GM12878 (cell line): ENCODE measurements around the gene PLPPR1. TPM values are rescaled to one million over a fixed set of nuclear protein-coding genes. Genes with fewer than 3 reads are reported as not detected.

Experiments
- ATAC-seq: fragments of 200-7000 bp; cut with Tn5 transposase; 3 replicates; pipeline ENCODE4 v1.9.1; 2020; ENCODE audit warnings: mild to moderate bottlenecking, moderate library complexity
- BruUV-seq: library from RNA; stranded (reverse); fragments of 400-500 nt; replicated peaks from 2 replicates; lab custom pipeline; 2021; lab: Mats Ljungman, UMichigan
- CTCF ChIA-PET: fragments of 300-600 bp; sonication (Branson Sonifier 250); formaldehyde crosslinking; extraction: SDS; loops from one replicate; lab custom pipeline; 2021; ENCODE audit warnings: inconsistent platforms; lab: Yijun Ruan, JAX
- POLR2A ChIA-PET: fragments of 350-600 bp; formaldehyde crosslinking; extraction: SDS; loops from one replicate; lab custom pipeline; 2021; ENCODE audit warnings: inconsistent platforms; lab: Charles Lee
- RAD21 ChIA-PET: fragments of 300-600 bp; sonication (Branson Sonifier 250); formaldehyde crosslinking; loops from one replicate; lab custom pipeline; 2023; ENCODE audit warnings: antibody characterized with exemption; ENCODE audit not compliant: unreplicated experiment; lab: Charles Lee
- SMC1A ChIA-PET: fragments of 300-600 bp; sonication (Branson Sonifier 250); formaldehyde crosslinking; loops from one replicate; lab custom pipeline; 2023; ENCODE audit not compliant: unreplicated experiment, uncharacterized antibody; lab: Charles Lee
- DNase-seq: peaks from one replicate; pipeline ENCODE4 v3.0.0-alpha.2; 2011; ENCODE audit warnings: low read depth, low spot score
- FAIRE-seq: peaks from 3 replicates; lab custom pipeline; 2011; peaks lifted over from hg19 to GRCh38; lab: Jason Lieb, UNC
- H2AFZ ChIP-seq: 2 replicates; pipeline ENCODE4 v1.6.0; 2011; ENCODE audit warnings: low read depth, low read length, control low read depth; ENCODE audit not compliant: control insufficient read depth
- H3K27ac ChIP-seq: 2 replicates; pipeline ENCODE4 v1.5.1; 2011; ENCODE audit warnings: control low read depth; ENCODE audit not compliant: control insufficient read depth, insufficient read depth
- H3K27me3 ChIP-seq, 2 experiments: replicated peaks in 1 of 2; 2 replicates each; pipeline versions ENCODE4 v1.6.0 to v1.6.1; 2011; ENCODE audit warnings: low read length in 1 of 2; ENCODE audit not compliant: control insufficient read depth in 2 of 2, insufficient read depth in 2 of 2
- H3K36me3 ChIP-seq, 2 experiments: 2 replicates each; pipeline ENCODE4 v1.5.1; 2011; ENCODE audit warnings: low read length in 1 of 2; ENCODE audit not compliant: control insufficient read depth in 2 of 2, insufficient read depth in 2 of 2
- H3K4me1 ChIP-seq: 2 replicates; pipeline ENCODE4 v1.6.1; 2011; ENCODE audit warnings: mild to moderate bottlenecking, low read length, moderate library complexity, mixed read lengths; ENCODE audit not compliant: control insufficient read depth, insufficient read depth
- H3K4me2 ChIP-seq: 2 replicates; pipeline ENCODE4 v1.6.0; 2011; ENCODE audit warnings: control low read depth; ENCODE audit not compliant: control insufficient read depth, insufficient read depth
- H3K4me3 ChIP-seq: fragments of 200-600 bp; sonication (generic); 2 replicates; pipeline ENCODE4 v1.5.1; 2016
- H3K79me2 ChIP-seq: 2 replicates; pipeline ENCODE4 v1.6.0; 2011; ENCODE audit warnings: low read length; ENCODE audit not compliant: control insufficient read depth, insufficient read depth
- H3K9ac ChIP-seq: 2 replicates; pipeline ENCODE4 v1.8.0; 2011; ENCODE audit warnings: low read length, control low read depth, mixed read lengths; ENCODE audit not compliant: control insufficient read depth, insufficient read depth
- H3K9me3 ChIP-seq: replicated peaks from 3 replicates; pipeline ENCODE4 v1.5.1; 2011; ENCODE audit warnings: mild to moderate bottlenecking, low read length; ENCODE audit not compliant: control insufficient read depth, insufficient read depth
- H4K20me1 ChIP-seq: 2 replicates; pipeline ENCODE4 v1.6.0; 2011; ENCODE audit not compliant: control insufficient read depth, insufficient read depth
- ETV6 ChIP-seq, 2 experiments: fragments of 450-650 bp in 1 of 2; IDR thresholded peaks in 1 of 2; conservative IDR thresholded peaks in 1 of 2; 2 replicates each; pipeline ENCODE4 v1.6.1; 2014; ENCODE audit warnings: antibody characterized with exemption in 1 of 2, borderline replicate concordance in 1 of 2, low read depth in 1 of 2, mild to moderate bottlenecking in 1 of 2, moderate library complexity in 1 of 2
- IRF4 ChIP-seq: IDR thresholded peaks from 2 replicates; pipeline ENCODE4 v1.6.1; 2011; ENCODE audit warnings: low read depth, low read length
- MTA2 ChIP-seq: fragments of 450-650 bp; IDR thresholded peaks from 2 replicates; pipeline ENCODE4 v1.6.1; 2016; ENCODE audit warnings: low read depth, mild to moderate bottlenecking, moderate library complexity
- NR2C2 ChIP-seq: IDR thresholded peaks from 2 replicates; pipeline ENCODE4 v1.6.1; 2011; ENCODE audit warnings: borderline replicate concordance, low read depth; ENCODE audit not compliant: control insufficient read depth, insufficient read length
- TCF12 ChIP-seq: IDR thresholded peaks from 2 replicates; pipeline ENCODE4 v1.6.1; 2011; ENCODE audit warnings: low read depth, mild to moderate bottlenecking, low read length
- TCF3 ChIP-seq: IDR thresholded peaks from 2 replicates; pipeline ENCODE4 v1.6.1; 2012; ENCODE audit warnings: low read depth, mild to moderate bottlenecking, low read length, borderline replicate concordance; ENCODE audit not compliant: insufficient read depth
- YBX1 ChIP-seq: fragments of 450-650 bp; IDR thresholded peaks from 2 replicates; pipeline ENCODE4 v1.6.1; 2016; ENCODE audit warnings: antibody characterized with exemption
- ZSCAN29 ChIP-seq: fragments of 450-650 bp; IDR thresholded peaks from 2 replicates; pipeline ENCODE4 v1.6.1; 2017; ENCODE audit warnings: mild to moderate bottlenecking, moderate library complexity
- WGBS: methylation state at CpG from one replicate; pipeline ENCODE4 v1.1.6; 2016; ENCODE audit warnings: low lambda C conversion rate; ENCODE audit not compliant: insufficient replicate concordance, insufficient coverage; ENCODE audit errors: missing lambda C conversion rate; 5-methylcytosine and 5-hydroxymethylcytosine counted together
- in situ Hi-C: fragments of 300-500 bp; cut with MboI; formaldehyde crosslinking; loops from 9 replicates; pipeline ENCODE4 v1.14.3; 2018; ENCODE audit warnings: mixed read lengths
- intact Hi-C: fragments of 100-400 bp; cut with micrococcal nuclease; formaldehyde crosslinking; loops from one replicate; pipeline ENCODE4 v1.14.2; 2022; ENCODE audit not compliant: unreplicated experiment
- polyA plus RNA-seq, 11 experiments: library from polyadenylated mRNA; depleted of rRNA in 4 of 11; unstranded in 6 of 11; stranded (reverse) in 5 of 11; fragments of >200 nt; fragmentation: Nextera tagmentation in 4 of 11; fragmentation: Illumina TruSeq in 1 of 11; extraction: Ambion mirVana in 4 of 11; extraction: Trizol in 1 of 11; gene quantifications; 1 replicate in 1 of 11; 2 replicates in 10 of 11; pipeline versions ENCODE4 v1.2.1 to v1.2.3, GENCODE V29; 2011 to 2016; ENCODE audit warnings: inconsistent platforms in 2 of 11, missing spikeins in 2 of 11, low read depth in 1 of 11
- total RNA-seq, 4 experiments: library from RNA; depleted of rRNA in 3 of 4; stranded (reverse); fragments of >200 nt in 3 of 4; fragmentation: Illumina TruSeq in 1 of 4; extraction: Trizol in 1 of 4; gene quantifications; 2 replicates each; pipeline versions ENCODE4 v1.2.1 to v1.2.3, GENCODE V29; 2013 to 2021
- TF ChIP-seq, protein P1 (sequence below): fragments of 450-650 bp; IDR thresholded peaks from 2 replicates; pipeline ENCODE4 v1.6.1; 2017; ENCODE audit warnings: mild to moderate bottlenecking, moderate library complexity
- TF ChIP-seq, protein P2 (sequence below): fragments of 450-650 bp; formaldehyde crosslinking; IDR thresholded peaks from 2 replicates; pipeline ENCODE4 v1.5.0; 2022; ENCODE audit warnings: mild to moderate bottlenecking, missing genetic modification characterization

PLPPR1 gene
- total and polyA plus RNA-seq, 10 of the 15 experiments (the other 5 are each of a cell fraction or from before 2014, with no cell fraction given): 0.69 TPM; not detected in 9

DNA sequence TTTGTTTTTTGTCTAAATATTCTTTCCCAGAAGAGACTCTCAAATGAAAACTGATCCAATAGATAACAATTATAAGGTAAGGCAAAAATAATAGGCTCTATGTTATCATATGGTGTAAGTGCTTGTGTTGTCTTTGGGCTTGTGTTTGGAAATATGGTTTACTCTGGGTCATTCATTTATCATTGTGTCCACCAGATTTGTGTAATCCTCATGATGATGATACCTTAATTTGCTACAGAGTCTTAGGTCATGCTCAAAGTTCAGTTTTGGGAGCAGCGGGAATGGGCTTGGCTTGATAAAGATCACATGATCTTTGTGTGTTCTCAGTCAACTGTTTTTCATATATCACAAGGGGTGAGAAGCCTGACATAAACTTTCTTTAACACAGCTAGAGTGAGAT is 34.2 kb downstream of the PLPPR1 start:
- no peaks in the 10 kb centered on the region for H4K20me1 ChIP-seq
- intact Hi-C loops: no loop called here
- no peaks in the 10 kb centered on the region for H3K4me1 ChIP-seq
- H3K9me3 ChIP-seq: no peaks in the 10 kb centered on the region
- no peak for ATAC-seq
- ChIA-PET RAD21 (no interaction called here), CTCF (interaction anchor here (1.0 kb wide), 1 partner anchor 13 kb away, joined by 4 read pairs; no protein-coding TSS in a partner anchor), SMC1A (no interaction called here), POLR2A (no interaction called here)
- H2AFZ ChIP-seq: no peak overlapping the region
- 48% methylated on average over 1 of the region's 1 CpG for WGBS
- H3K79me2 ChIP-seq: no peaks in the 10 kb centered on the region
- in situ Hi-C loops: no loop called here
- no peak for TF ChIP-seq ETV6 (conservative IDR thresholded peaks at IDR 0.05 in 1 of 2, IDR thresholded peaks at IDR 0.05 in 1 of 2; ENCODE audit: borderline replicate concordance in 1 of 2, low read depth in 1 of 2)
- no peak for TF ChIP-seq YBX1
- no peak for TF ChIP-seq TCF12
- DNase-seq: no peak
- H3K36me3 ChIP-seq: no peaks in the 10 kb centered on the region
- H3K27ac ChIP-seq: no peak overlapping the region
- BruUV-seq: no TSS peak
- no peak overlapping the region for H3K4me3 ChIP-seq
- H3K4me2 ChIP-seq: no peak overlapping the region
- H3K27me3 ChIP-seq: no peaks in the 10 kb centered on the region
- no peak overlapping the region for H3K9ac ChIP-seq
- no peak for FAIRE-seq

DNA sequence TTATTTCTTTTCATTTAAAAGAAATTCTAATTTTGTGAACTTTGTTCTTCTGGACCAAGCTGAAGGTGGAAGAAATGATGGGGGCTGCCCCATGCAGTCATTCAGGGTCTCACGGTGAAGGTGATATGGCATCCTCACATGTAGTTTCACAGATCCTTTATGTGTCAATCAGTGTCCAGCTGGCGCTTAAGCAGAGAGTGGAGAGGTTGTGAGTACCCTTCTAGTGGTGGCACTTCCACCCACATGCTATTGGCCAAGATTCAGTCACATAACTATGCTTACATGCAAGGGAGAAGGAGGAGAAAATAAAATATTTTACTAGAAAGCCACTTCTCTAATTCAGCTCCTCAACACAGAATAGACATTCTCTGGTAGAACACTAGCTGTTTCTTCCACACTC is 34.7 kb downstream of the PLPPR1 start:
- no peak overlapping the region for H3K27ac ChIP-seq
- H2AFZ ChIP-seq: no peak overlapping the region
- CTCF ChIA-PET: interaction anchor here (1.0 kb wide), 1 partner anchor 13 kb away, joined by 4 read pairs; no protein-coding TSS in a partner anchor
- no peaks in the 10 kb centered on the region for H3K79me2 ChIP-seq
- FAIRE-seq: no peak
- 0% methylated on average over 2 of the region's 2 CpGs for WGBS
- BruUV-seq: no TSS peak
- RAD21 ChIA-PET: no interaction called here
- no peak overlapping the region for H3K4me3 ChIP-seq
- SMC1A ChIA-PET: no interaction called here
- H3K4me2 ChIP-seq: no peak overlapping the region
- in situ Hi-C loops (no loop called here), intact Hi-C loops (no loop called here)
- POLR2A ChIA-PET: no interaction called here
- DNase-seq: no peak
- H4K20me1 ChIP-seq: no peaks in the 10 kb centered on the region
- H3K36me3 ChIP-seq: no peaks in the 10 kb centered on the region
- no peaks in the 10 kb centered on the region for H3K9me3 ChIP-seq
- no peak overlapping the region for H3K9ac ChIP-seq
- H3K4me1 ChIP-seq: no peaks in the 10 kb centered on the region
- no peak for ATAC-seq
- H3K27me3 ChIP-seq: no peaks in the 10 kb centered on the region
- TF ChIP-seq, protein P1, sequence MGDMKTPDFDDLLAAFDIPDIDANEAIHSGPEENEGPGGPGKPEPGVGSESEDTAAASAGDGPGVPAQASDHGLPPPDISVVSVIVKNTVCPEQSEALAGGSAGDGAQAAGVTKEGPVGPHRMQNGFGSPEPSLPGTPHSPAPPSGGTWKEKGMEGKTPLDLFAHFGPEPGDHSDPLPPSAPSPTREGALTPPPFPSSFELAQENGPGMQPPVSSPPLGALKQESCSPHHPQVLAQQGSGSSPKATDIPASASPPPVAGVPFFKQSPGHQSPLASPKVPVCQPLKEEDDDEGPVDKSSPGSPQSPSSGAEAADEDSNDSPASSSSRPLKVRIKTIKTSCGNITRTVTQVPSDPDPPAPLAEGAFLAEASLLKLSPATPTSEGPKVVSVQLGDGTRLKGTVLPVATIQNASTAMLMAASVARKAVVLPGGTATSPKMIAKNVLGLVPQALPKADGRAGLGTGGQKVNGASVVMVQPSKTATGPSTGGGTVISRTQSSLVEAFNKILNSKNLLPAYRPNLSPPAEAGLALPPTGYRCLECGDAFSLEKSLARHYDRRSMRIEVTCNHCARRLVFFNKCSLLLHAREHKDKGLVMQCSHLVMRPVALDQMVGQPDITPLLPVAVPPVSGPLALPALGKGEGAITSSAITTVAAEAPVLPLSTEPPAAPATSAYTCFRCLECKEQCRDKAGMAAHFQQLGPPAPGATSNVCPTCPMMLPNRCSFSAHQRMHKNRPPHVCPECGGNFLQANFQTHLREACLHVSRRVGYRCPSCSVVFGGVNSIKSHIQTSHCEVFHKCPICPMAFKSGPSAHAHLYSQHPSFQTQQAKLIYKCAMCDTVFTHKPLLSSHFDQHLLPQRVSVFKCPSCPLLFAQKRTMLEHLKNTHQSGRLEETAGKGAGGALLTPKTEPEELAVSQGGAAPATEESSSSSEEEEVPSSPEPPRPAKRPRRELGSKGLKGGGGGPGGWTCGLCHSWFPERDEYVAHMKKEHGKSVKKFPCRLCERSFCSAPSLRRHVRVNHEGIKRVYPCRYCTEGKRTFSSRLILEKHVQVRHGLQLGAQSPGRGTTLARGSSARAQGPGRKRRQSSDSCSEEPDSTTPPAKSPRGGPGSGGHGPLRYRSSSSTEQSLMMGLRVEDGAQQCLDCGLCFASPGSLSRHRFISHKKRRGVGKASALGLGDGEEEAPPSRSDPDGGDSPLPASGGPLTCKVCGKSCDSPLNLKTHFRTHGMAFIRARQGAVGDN: no peak
- TF ChIP-seq ZSCAN29 (no peak), MTA2 (no peak), NR2C2 (no peak), IRF4 (no peak), TCF3 (no peak)
- TF ChIP-seq, protein P2, sequence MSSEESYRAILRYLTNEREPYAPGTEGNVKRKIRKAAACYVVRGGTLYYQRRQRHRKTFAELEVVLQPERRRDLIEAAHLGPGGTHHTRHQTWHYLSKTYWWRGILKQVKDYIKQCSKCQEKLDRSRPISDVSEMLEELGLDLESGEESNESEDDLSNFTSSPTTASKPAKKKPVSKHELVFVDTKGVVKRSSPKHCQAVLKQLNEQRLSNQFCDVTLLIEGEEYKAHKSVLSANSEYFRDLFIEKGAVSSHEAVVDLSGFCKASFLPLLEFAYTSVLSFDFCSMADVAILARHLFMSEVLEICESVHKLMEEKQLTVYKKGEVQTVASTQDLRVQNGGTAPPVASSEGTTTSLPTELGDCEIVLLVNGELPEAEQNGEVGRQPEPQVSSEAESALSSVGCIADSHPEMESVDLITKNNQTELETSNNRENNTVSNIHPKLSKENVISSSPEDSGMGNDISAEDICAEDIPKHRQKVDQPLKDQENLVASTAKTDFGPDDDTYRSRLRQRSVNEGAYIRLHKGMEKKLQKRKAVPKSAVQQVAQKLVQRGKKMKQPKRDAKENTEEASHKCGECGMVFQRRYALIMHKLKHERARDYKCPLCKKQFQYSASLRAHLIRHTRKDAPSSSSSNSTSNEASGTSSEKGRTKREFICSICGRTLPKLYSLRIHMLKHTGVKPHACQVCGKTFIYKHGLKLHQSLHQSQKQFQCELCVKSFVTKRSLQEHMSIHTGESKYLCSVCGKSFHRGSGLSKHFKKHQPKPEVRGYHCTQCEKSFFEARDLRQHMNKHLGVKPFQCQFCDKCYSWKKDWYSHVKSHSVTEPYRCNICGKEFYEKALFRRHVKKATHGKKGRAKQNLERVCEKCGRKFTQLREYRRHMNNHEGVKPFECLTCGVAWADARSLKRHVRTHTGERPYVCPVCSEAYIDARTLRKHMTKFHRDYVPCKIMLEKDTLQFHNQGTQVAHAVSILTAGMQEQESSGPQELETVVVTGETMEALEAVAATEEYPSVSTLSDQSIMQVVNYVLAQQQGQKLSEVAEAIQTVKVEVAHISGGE (CRISPR knock-in tag): no peak
